Mesenchymal stem cell (in vitro differentiated cells and primary cell): ENCODE measurements around the gene PRAC1.

Experiments used
- DNase-seq: peaks from one replicate; pipeline ENCODE4 v3.0.0-alpha.2; 2013
- H2AFZ ChIP-seq: one replicate; pipeline ENCODE4 v1.6.1; 2013; ENCODE audit warnings: low read depth, mild to moderate bottlenecking, control low read depth, inconsistent platforms, low read length, moderate library complexity
- H2AK5ac ChIP-seq: 2 replicates; pipeline ENCODE4 v1.6.1; 2013; ENCODE audit warnings: low read length, moderate library complexity, mild to moderate bottlenecking, inconsistent platforms; ENCODE audit not compliant: severe bottlenecking
- H2BK120ac ChIP-seq: one replicate; pipeline ENCODE4 v1.6.1; 2013; ENCODE audit warnings: low read depth, mild to moderate bottlenecking, inconsistent platforms, low read length, moderate library complexity
- H2BK12ac ChIP-seq, 2 experiments: one replicate each; pipeline ENCODE4 v1.6.1; 2013; ENCODE audit warnings: inconsistent platforms in 2 of 2, low read length in 2 of 2, mild to moderate bottlenecking in 2 of 2, moderate library complexity in 2 of 2, control low read depth in 1 of 2
- H2BK15ac ChIP-seq: one replicate; pipeline ENCODE4 v1.6.1; 2013; ENCODE audit warnings: mild to moderate bottlenecking, low read depth, inconsistent platforms; ENCODE audit not compliant: poor library complexity, severe bottlenecking
- H2BK5ac ChIP-seq: 2 replicates; pipeline ENCODE4 v1.6.1; 2013; ENCODE audit warnings: low read depth, mild to moderate bottlenecking, low read length, control low read depth, inconsistent platforms; ENCODE audit not compliant: poor library complexity, severe bottlenecking
- H3K14ac ChIP-seq, 2 experiments: one replicate each; pipeline ENCODE4 v1.6.1; 2013; ENCODE audit warnings: inconsistent platforms in 2 of 2, low read length in 2 of 2, control low read depth in 1 of 2, mild to moderate bottlenecking in 1 of 2, moderate library complexity in 1 of 2
- H3K18ac ChIP-seq, 2 experiments: one replicate each; pipeline ENCODE4 v1.6.1; 2013; ENCODE audit warnings: inconsistent platforms in 2 of 2, low read length in 2 of 2, control low read depth in 1 of 2, low read depth in 1 of 2, mild to moderate bottlenecking in 1 of 2
- H3K23ac ChIP-seq, 2 experiments: one replicate each; pipeline ENCODE4 v1.6.1; 2013; ENCODE audit warnings: inconsistent platforms in 2 of 2, low read length in 2 of 2, mild to moderate bottlenecking in 2 of 2, moderate library complexity in 2 of 2, control low read depth in 1 of 2
- H3K27ac ChIP-seq: 2 replicates; pipeline ENCODE4 v1.5.1; 2013; ENCODE audit warnings: mild to moderate bottlenecking, moderate library complexity, low read length, control low read depth, inconsistent platforms; ENCODE audit not compliant: poor library complexity, severe bottlenecking
- H3K27me3 ChIP-seq, 2 experiments: 2 replicates each; pipeline versions ENCODE4 v1.6.1 to v1.7.0; 2013; ENCODE audit warnings: low read length in 2 of 2, mild to moderate bottlenecking in 2 of 2, moderate library complexity in 2 of 2, control low read depth in 1 of 2, inconsistent platforms in 1 of 2; ENCODE audit not compliant: control insufficient read depth in 1 of 2, insufficient read depth in 1 of 2
- H3K36me3 ChIP-seq, 2 experiments: 2 replicates each; pipeline versions ENCODE4 v1.6.1 to v1.7.0; 2013; ENCODE audit warnings: low read length in 2 of 2, control low read depth in 1 of 2, inconsistent platforms in 1 of 2, low read depth in 1 of 2, mild to moderate bottlenecking in 1 of 2; ENCODE audit not compliant: insufficient read depth in 2 of 2, control insufficient read depth in 1 of 2
- H3K4ac ChIP-seq, 2 experiments: one replicate each; pipeline ENCODE4 v1.6.1; 2013; ENCODE audit warnings: inconsistent platforms in 2 of 2, low read length in 2 of 2, mild to moderate bottlenecking in 2 of 2, moderate library complexity in 2 of 2, control low read depth in 1 of 2, low read depth in 1 of 2
- H3K4me1 ChIP-seq: 2 replicates; pipeline ENCODE4 v1.6.1; 2013; ENCODE audit warnings: low read depth, low read length, control low read depth; ENCODE audit not compliant: control insufficient read depth, insufficient read depth
- H3K4me2 ChIP-seq: 2 replicates; pipeline ENCODE4 v1.6.1; 2013; ENCODE audit warnings: low read length, mild to moderate bottlenecking, inconsistent platforms; ENCODE audit not compliant: poor library complexity, severe bottlenecking
- H3K4me3 ChIP-seq, 2 experiments: 2 replicates each; pipeline versions ENCODE4 v1.5.1 to v1.7.0; 2013; ENCODE audit warnings: low read length in 2 of 2, mild to moderate bottlenecking in 2 of 2, control low read depth in 1 of 2, low read depth in 1 of 2; ENCODE audit not compliant: insufficient read depth in 1 of 2
- H3K79me1 ChIP-seq: replicated peaks from 2 replicates; pipeline ENCODE4 v1.6.1; 2013; ENCODE audit warnings: mild to moderate bottlenecking, control low read depth, low read length, inconsistent platforms; ENCODE audit not compliant: poor library complexity, severe bottlenecking
- H3K9ac ChIP-seq: 2 replicates; pipeline ENCODE4 v1.7.0; 2013; ENCODE audit warnings: mild to moderate bottlenecking, low read length, moderate library complexity
- H3K9me3 ChIP-seq: 2 replicates; pipeline ENCODE4 v1.7.0; 2013; ENCODE audit warnings: mild to moderate bottlenecking, low read length; ENCODE audit not compliant: control insufficient read depth
- H4K8ac ChIP-seq: one replicate; pipeline ENCODE4 v1.6.1; 2013; ENCODE audit warnings: inconsistent platforms, mild to moderate bottlenecking, low read length, moderate library complexity
- H4K91ac ChIP-seq: one replicate; pipeline ENCODE4 v1.6.1; 2013; ENCODE audit warnings: mild to moderate bottlenecking, low read length, inconsistent platforms
- WGBS: methylation state at CpG from one replicate; pipeline ENCODE4 v1.1.7; 2013; ENCODE audit warnings: mixed read lengths; 5-methylcytosine and 5-hydroxymethylcytosine counted together

Gene PRAC1

DNA sequence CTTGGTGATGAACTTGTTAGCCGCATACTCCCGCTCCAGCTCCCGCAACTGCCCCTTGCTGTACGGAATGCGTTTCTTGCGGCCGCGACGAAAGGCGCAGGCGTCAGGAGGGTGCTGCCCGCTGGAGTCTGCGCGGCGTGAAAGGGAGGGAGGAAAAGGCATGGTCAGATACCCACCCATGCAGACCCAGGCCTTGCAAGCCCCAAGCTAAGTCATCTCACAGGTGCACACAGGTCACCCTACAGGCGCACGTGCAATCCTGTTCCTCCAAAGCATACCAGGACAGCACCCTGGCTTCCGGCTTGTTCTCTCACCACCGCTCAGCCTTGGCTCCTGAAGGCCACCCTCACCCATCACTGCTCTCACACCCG, 4.6 kb upstream of the PRAC1 start:
- Histone ChIP-seq H3K14ac (no peak overlapping the region), H3K4me3 (no peak overlapping the region), H3K23ac (no peak overlapping the region), H3K9ac (no peak overlapping the region), H4K91ac (no peak overlapping the region), H3K4me1 (peaks cover 17% of the 10 kb centered on the region), H2BK5ac (no peak overlapping the region), H3K27ac (no peak overlapping the region), H2BK120ac (no peak overlapping the region), H3K79me1 (no peaks in the 10 kb centered on the region), H3K9me3 (no peaks in the 10 kb centered on the region), H2BK15ac (no peak overlapping the region), H3K36me3 (peaks cover 0 to 3% of the 10 kb centered on the region in 2 experiments), H3K4me2 (no peak overlapping the region), H3K18ac (no peak overlapping the region), H4K8ac (no peak overlapping the region), H2AFZ (no peak overlapping the region), H2BK12ac (no peak overlapping the region), H2AK5ac (no peak overlapping the region), H3K27me3 (peaks cover 97% of the 10 kb centered on the region in 2 experiments), H3K4ac (no peak overlapping the region)
- WGBS: 52% methylated on average over 20 of the region's 20 CpGs
- no peak for DNase-seq

- Histone ChIP-seq H3K9me3 (no peaks in the 10 kb centered on the region), H3K9ac (no peak overlapping the region), H2BK15ac (no peak overlapping the region), H3K27me3 (peaks cover 97% of the 10 kb centered on the region in 2 experiments), H2BK120ac (no peak overlapping the region), H3K79me1 (no peaks in the 10 kb centered on the region), H3K18ac (no peak overlapping the region), H3K4me3 (no peak overlapping the region), H3K27ac (no peak overlapping the region), H4K8ac (no peak overlapping the region), H3K36me3 (peaks cover 0 to 3% of the 10 kb centered on the region in 2 experiments), H3K4me2 (no peak overlapping the region), H3K4me1 (peaks cover 17% of the 10 kb centered on the region), H2AK5ac (no peak overlapping the region), H2BK5ac (no peak overlapping the region), H3K4ac (no peak overlapping the region), H4K91ac (no peak overlapping the region), H2AFZ (no peak overlapping the region), H2BK12ac (no peak overlapping the region), H3K14ac (no peak overlapping the region), H3K23ac (peak overlapping the region in 1 of 2 experiments; percentile 73)
- DNase-seq: peak; percentile 13
- 61% methylated on average over 17 of the region's 20 CpGs for WGBS
Measured at GRCh38 chr17:48726114-48726915, 4.0 kb upstream of the PRAC1 start.

- peak overlapping the region; percentile 41 for H3K9ac ChIP-seq
- no peak overlapping the region for H4K91ac ChIP-seq
- no peak overlapping the region for H3K4ac ChIP-seq
- H2AK5ac ChIP-seq: no peak overlapping the region
- peaks cover 17% of the 10 kb centered on the region for H3K4me1 ChIP-seq
- H3K9me3 ChIP-seq: no peaks in the 10 kb centered on the region
- H2AFZ ChIP-seq: no peak overlapping the region
- H3K14ac ChIP-seq: no peak overlapping the region
- peaks cover 0 to 3% of the 10 kb centered on the region in 2 experiments for H3K36me3 ChIP-seq
- no peak overlapping the region for H2BK120ac ChIP-seq
- peak overlapping the region; percentile 21 to 68 for H3K4me3 ChIP-seq
- H3K27ac ChIP-seq: no peak overlapping the region
- H3K4me2 ChIP-seq: no peak overlapping the region
- H3K18ac ChIP-seq: no peak overlapping the region
- H2BK5ac ChIP-seq: no peak overlapping the region
- H3K27me3 ChIP-seq: peaks cover 99 to 100% of the 10 kb centered on the region in 2 experiments
- H2BK12ac ChIP-seq: no peak overlapping the region
- no peaks in the 10 kb centered on the region for H3K79me1 ChIP-seq
- H3K23ac ChIP-seq: peak overlapping the region in 1 of 2 experiments; percentile 20
- WGBS: 20% methylated on average over 37 of the region's 38 CpGs
- no peak overlapping the region for H4K8ac ChIP-seq
- H2BK15ac ChIP-seq: no peak overlapping the region
- DNase-seq: peak; percentile 7
Measured at GRCh38 chr17:48725288-48726064, 3.2 kb upstream of the PRAC1 start.

GRCh38 chr17:48725004-48725287, 2.6 kb upstream of the PRAC1 start:
- 10% methylated on average over 16 of the region's 16 CpGs for WGBS
- DNase-seq: peak; percentile 19

More at GRCh38 chr17:48725004-48725287, 2.6 kb upstream of the PRAC1 start:
- peaks cover 99 to 100% of the 10 kb centered on the region in 2 experiments for H3K27me3 ChIP-seq
- H3K9ac ChIP-seq: peak overlapping the region; percentile 41
- H3K4me1 ChIP-seq: peaks cover 19% of the 10 kb centered on the region
- no peaks in the 10 kb centered on the region for H3K9me3 ChIP-seq
- no peak overlapping the region for H2BK5ac ChIP-seq
- peaks cover 0 to 3% of the 10 kb centered on the region in 2 experiments for H3K36me3 ChIP-seq
- no peak overlapping the region for H3K4ac ChIP-seq
- no peak overlapping the region for H3K18ac ChIP-seq
- no peak overlapping the region for H2BK120ac ChIP-seq
- no peak overlapping the region for H3K4me2 ChIP-seq
- H4K8ac ChIP-seq: no peak overlapping the region
- H2BK12ac ChIP-seq: no peak overlapping the region
- H3K4me3 ChIP-seq: peak overlapping the region in 1 of 2 experiments; percentile 68
- H2AK5ac ChIP-seq: no peak overlapping the region
- H3K27ac ChIP-seq: no peak overlapping the region
- no peak overlapping the region for H3K14ac ChIP-seq
- H3K79me1 ChIP-seq: no peaks in the 10 kb centered on the region
- peak overlapping the region; percentile 53 for H4K91ac ChIP-seq
- no peak overlapping the region for H3K23ac ChIP-seq
- no peak overlapping the region for H2AFZ ChIP-seq
- peak overlapping the region; percentile 57 for H2BK15ac ChIP-seq
